Mesendoderm (in vitro differentiated cells): ENCODE results near the gene UBASH3B.

Experiments used
- DNase-seq: peaks from one replicate; pipeline ENCODE4 v3.0.0; 2013
- H2AK5ac ChIP-seq: 2 replicates; pipeline ENCODE4 v1.6.1; 2013; ENCODE audit warnings: low read length, inconsistent platforms
- H2BK120ac ChIP-seq: 2 replicates; pipeline ENCODE4 v1.6.1; 2013; ENCODE audit warnings: low read depth, mild to moderate bottlenecking, low read length, moderate library complexity, mixed read lengths
- H2BK15ac ChIP-seq: replicated peaks from 2 replicates; pipeline ENCODE4 v1.6.1; 2013; ENCODE audit warnings: low read depth, mild to moderate bottlenecking, moderate library complexity
- H2BK5ac ChIP-seq: 2 replicates; pipeline ENCODE4 v1.6.1; 2013; ENCODE audit warnings: low read length, inconsistent platforms
- H3K18ac ChIP-seq: 2 replicates; pipeline ENCODE4 v1.6.1; 2013; ENCODE audit warnings: mild to moderate bottlenecking, low read length, mixed read lengths
- H3K23ac ChIP-seq: one replicate; pipeline ENCODE4 v1.6.1; 2013; ENCODE audit warnings: low read length
- H3K27ac ChIP-seq: 2 replicates; pipeline ENCODE4 v1.5.1; 2013; ENCODE audit warnings: low read depth, mild to moderate bottlenecking, inconsistent platforms, low read length, moderate library complexity
- H3K27me3 ChIP-seq: 2 replicates; pipeline ENCODE4 v1.6.1; 2013; ENCODE audit warnings: low read length, control low read depth, mild to moderate bottlenecking, inconsistent platforms; ENCODE audit not compliant: insufficient read depth, poor library complexity
- H3K36me3 ChIP-seq: 2 replicates; pipeline ENCODE4 v1.6.1; 2013; ENCODE audit warnings: low read length, inconsistent platforms; ENCODE audit not compliant: control insufficient read depth, insufficient read depth
- H3K4ac ChIP-seq: one replicate; pipeline ENCODE4 v1.6.1; 2013; ENCODE audit warnings: low read depth, mild to moderate bottlenecking, low read length, moderate library complexity
- H3K4me1 ChIP-seq: 2 replicates; pipeline ENCODE4 v1.6.1; 2013; ENCODE audit warnings: low read depth, low read length, inconsistent platforms; ENCODE audit not compliant: control insufficient read depth
- H3K4me2 ChIP-seq: 2 replicates; pipeline ENCODE4 v1.6.1; 2013; ENCODE audit warnings: low read length
- H3K4me3 ChIP-seq: 2 replicates; pipeline ENCODE4 v1.5.1; 2013; ENCODE audit warnings: mild to moderate bottlenecking, low read length
- H3K56ac ChIP-seq: one replicate; pipeline ENCODE4 v1.6.1; 2013; ENCODE audit warnings: low read length
- H3K79me1 ChIP-seq: 2 replicates; pipeline ENCODE4 v1.6.1; 2013; ENCODE audit warnings: low read length, inconsistent platforms
- H3K79me2 ChIP-seq: 2 replicates; pipeline ENCODE4 v1.6.1; 2013; ENCODE audit warnings: mild to moderate bottlenecking, low read length; ENCODE audit not compliant: control insufficient read depth, insufficient read depth
- H3K9ac ChIP-seq: 2 replicates; pipeline ENCODE4 v1.6.1; 2013; ENCODE audit warnings: low read length, inconsistent platforms
- H4K5ac ChIP-seq: one replicate; pipeline ENCODE4 v1.6.1; 2013; ENCODE audit warnings: low read length
- H4K8ac ChIP-seq: one replicate; pipeline ENCODE4 v1.6.1; 2013; ENCODE audit warnings: low read depth, mild to moderate bottlenecking, control low read depth, low read length, moderate library complexity
- WGBS: extraction: QIAGEN DNeasy Blood & Tissue Kit; methylation state at CpG from one replicate; pipeline ENCODE4 v1.1.7; 2013; ENCODE audit warnings: low lambda C conversion rate, missing lambda C conversion rate; ENCODE audit not compliant: insufficient coverage; ENCODE audit errors: extremely low coverage; 5-methylcytosine and 5-hydroxymethylcytosine counted together

Gene UBASH3B

GRCh38 chr11:122665861-122666260 lies 10.3 kb downstream of the UBASH3B start:
- H3K79me2 ChIP-seq = no peaks in the 10 kb centered on the region
- H3K27me3 ChIP-seq = no peaks in the 10 kb centered on the region
- H3K4me2 ChIP-seq = no peak overlapping the region
- no peak overlapping the region for H2BK5ac ChIP-seq
- H3K36me3 ChIP-seq = peaks cover 4% of the 10 kb centered on the region
- H3K9ac ChIP-seq = no peak overlapping the region
- H3K18ac ChIP-seq = no peak overlapping the region
- no peak overlapping the region for H3K4ac ChIP-seq
- no peak for DNase-seq
- no peak overlapping the region for H4K5ac ChIP-seq
- H2BK120ac ChIP-seq = no peak overlapping the region
- no peak overlapping the region for H3K4me3 ChIP-seq
- no peak overlapping the region for H4K8ac ChIP-seq
- no peaks in the 10 kb centered on the region for H3K79me1 ChIP-seq
- H2AK5ac ChIP-seq = no peak overlapping the region
- H2BK15ac ChIP-seq = no peak overlapping the region
- no peak overlapping the region for H3K23ac ChIP-seq
- no peak overlapping the region for H3K27ac ChIP-seq
- no CpG with 5 or more reads among the region's 10 CpGs for WGBS
- H3K4me1 ChIP-seq = no peaks in the 10 kb centered on the region
- H3K56ac ChIP-seq = no peak overlapping the region

GRCh38 chr11:122666743-122667142 lies 11.2 kb downstream of the UBASH3B start:
- no peak overlapping the region for H3K4me3 ChIP-seq
- peaks cover 4% of the 10 kb centered on the region for H3K36me3 ChIP-seq
- no peak overlapping the region for H3K4ac ChIP-seq
- H3K4me2 ChIP-seq = no peak overlapping the region
- H3K79me2 ChIP-seq = no peaks in the 10 kb centered on the region
- H3K56ac ChIP-seq = no peak overlapping the region
- H4K5ac ChIP-seq = no peak overlapping the region
- H2AK5ac ChIP-seq = no peak overlapping the region
- no peaks in the 10 kb centered on the region for H3K79me1 ChIP-seq
- no peak overlapping the region for H2BK5ac ChIP-seq
- no peak overlapping the region for H3K18ac ChIP-seq
- H3K4me1 ChIP-seq = no peaks in the 10 kb centered on the region
- H4K8ac ChIP-seq = no peak overlapping the region
- H3K27ac ChIP-seq = no peak overlapping the region
- no peak overlapping the region for H3K23ac ChIP-seq
- no peak overlapping the region for H3K9ac ChIP-seq
- H3K27me3 ChIP-seq = no peaks in the 10 kb centered on the region
- no peak overlapping the region for H2BK15ac ChIP-seq
- no peak overlapping the region for H2BK120ac ChIP-seq
- no peak for DNase-seq

GRCh38 chr11:122668562-122669090 lies 13.1 kb downstream of the UBASH3B start:
- H3K79me2 ChIP-seq = no peaks in the 10 kb centered on the region
- no peak overlapping the region for H3K23ac ChIP-seq
- H3K27ac ChIP-seq = no peak overlapping the region
- H3K4me2 ChIP-seq = no peak overlapping the region
- no peak overlapping the region for H4K5ac ChIP-seq
- DNase-seq = no peak
- H4K8ac ChIP-seq = no peak overlapping the region
- H3K27me3 ChIP-seq = no peaks in the 10 kb centered on the region
- no peak overlapping the region for H2BK120ac ChIP-seq
- H2BK15ac ChIP-seq = no peak overlapping the region
- H2AK5ac ChIP-seq = no peak overlapping the region
- H3K56ac ChIP-seq = no peak overlapping the region
- H3K9ac ChIP-seq = no peak overlapping the region
- no peak overlapping the region for H2BK5ac ChIP-seq
- peaks cover 4% of the 10 kb centered on the region for H3K36me3 ChIP-seq
- H3K18ac ChIP-seq = no peak overlapping the region
- no CpG with 5 or more reads among the region's 6 CpGs for WGBS
- no peaks in the 10 kb centered on the region for H3K79me1 ChIP-seq
- no peak overlapping the region for H3K4me3 ChIP-seq
- H3K4me1 ChIP-seq = no peaks in the 10 kb centered on the region
- H3K4ac ChIP-seq = no peak overlapping the region

- Histone ChIP-seq H2BK120ac (no peak overlapping the region), H3K79me2 (no peaks in the 10 kb centered on the region), H3K23ac (no peak overlapping the region), H4K8ac (no peak overlapping the region), H3K4me3 (no peak overlapping the region), H3K79me1 (no peaks in the 10 kb centered on the region), H4K5ac (no peak overlapping the region), H3K27me3 (no peaks in the 10 kb centered on the region), H3K9ac (no peak overlapping the region), H3K4me1 (no peaks in the 10 kb centered on the region), H2BK15ac (no peak overlapping the region), H3K18ac (no peak overlapping the region), H3K4me2 (no peak overlapping the region), H3K4ac (no peak overlapping the region), H2AK5ac (no peak overlapping the region), H3K36me3 (peaks cover 4% of the 10 kb centered on the region), H3K56ac (no peak overlapping the region), H3K27ac (no peak overlapping the region), H2BK5ac (no peak overlapping the region)
- no peak for DNase-seq
- no CpG with 5 or more reads among the region's 1 CpG for WGBS
These were observed 14.6 kb downstream of the UBASH3B start for GRCh38 chr11:122670131-122670530.

GRCh38 chr11:122671400-122671891 lies 15.9 kb downstream of the UBASH3B start:
- no peak overlapping the region for H3K4me3 ChIP-seq
- H4K5ac ChIP-seq = no peak overlapping the region
- no peak overlapping the region for H2BK120ac ChIP-seq
- H3K18ac ChIP-seq = no peak overlapping the region
- no peaks in the 10 kb centered on the region for H3K4me1 ChIP-seq
- no peak overlapping the region for H3K4ac ChIP-seq
- H3K79me1 ChIP-seq = no peaks in the 10 kb centered on the region
- no peak overlapping the region for H3K4me2 ChIP-seq
- no peak overlapping the region for H2BK15ac ChIP-seq
- H3K56ac ChIP-seq = no peak overlapping the region
- no peaks in the 10 kb centered on the region for H3K79me2 ChIP-seq
- no peak overlapping the region for H3K23ac ChIP-seq
- DNase-seq = no peak
- H2AK5ac ChIP-seq = no peak overlapping the region
- no peak overlapping the region for H2BK5ac ChIP-seq
- peaks cover 4% of the 10 kb centered on the region for H3K36me3 ChIP-seq
- H3K9ac ChIP-seq = no peak overlapping the region
- H3K27me3 ChIP-seq = no peaks in the 10 kb centered on the region
- WGBS = no CpG with 5 or more reads among the region's 12 CpGs
- H4K8ac ChIP-seq = no peak overlapping the region
- H3K27ac ChIP-seq = no peak overlapping the region

GRCh38 chr11:122672892-122673291 lies 17.4 kb downstream of the UBASH3B start:
- H3K4ac ChIP-seq = no peak overlapping the region
- H3K56ac ChIP-seq = no peak overlapping the region
- H2BK120ac ChIP-seq = no peak overlapping the region
- H4K5ac ChIP-seq = no peak overlapping the region
- no peaks in the 10 kb centered on the region for H3K79me2 ChIP-seq
- no peaks in the 10 kb centered on the region for H3K4me1 ChIP-seq
- no peak overlapping the region for H3K9ac ChIP-seq
- no peak overlapping the region for H4K8ac ChIP-seq
- no CpG with 5 or more reads among the region's 4 CpGs for WGBS
- H3K36me3 ChIP-seq = peaks cover 4% of the 10 kb centered on the region
- H2BK15ac ChIP-seq = no peak overlapping the region
- H3K27ac ChIP-seq = no peak overlapping the region
- H2BK5ac ChIP-seq = no peak overlapping the region
- no peak for DNase-seq
- H3K4me3 ChIP-seq = no peak overlapping the region
- no peak overlapping the region for H3K23ac ChIP-seq
- no peaks in the 10 kb centered on the region for H3K27me3 ChIP-seq
- H3K4me2 ChIP-seq = no peak overlapping the region
- H2AK5ac ChIP-seq = no peak overlapping the region
- no peak overlapping the region for H3K18ac ChIP-seq
- no peaks in the 10 kb centered on the region for H3K79me1 ChIP-seq
